Measurements from ENCODE around the gene PHC3. TPM values are rescaled to one million over a fixed set of nuclear protein-coding genes. Genes with fewer than 3 reads are reported as not detected.

The PHC3 gene
- total and polyA plus RNA-seq, 2 of the 13 experiments (the other 11 are each of a cell fraction or from before 2014, with no cell fraction given), result 24.1 to 49.0 TPM

- no peak for TF ChIP-seq ZNF121 (CRISPR knock-in tag; IDR thresholded peaks at IDR 0.05)
- TF ChIP-seq MNT (IDR thresholded peaks at IDR 0.05), result no peak
- no peak; the same call in 1 of the 2 replicates for TF ChIP-seq NKX3-1 (CRISPR knock-in tag; IDR thresholded peaks at IDR 0.05)
- TF ChIP-seq SATB2 (CRISPR knock-in tag; IDR thresholded peaks at IDR 0.05), result no peak
- 0 out of 2 replicates have a peak, but pooled peaks have one; percentile 30 for TF ChIP-seq NFATC3 (CRISPR knock-in tag; IDR thresholded peaks at IDR 0.05)
- peak; percentile 16; the same call in 1 of the 2 replicates for TF ChIP-seq GFI1 (CRISPR knock-in tag; IDR thresholded peaks at IDR 0.05; ENCODE audit: borderline replicate concordance)
- TF ChIP-seq MYNN (CRISPR knock-in tag; IDR thresholded peaks at IDR 0.05; ENCODE audit: low read depth), result no peak
- no peak for TF ChIP-seq ZNF788 (CRISPR knock-in tag; IDR thresholded peaks at IDR 0.05; ENCODE audit: borderline replicate concordance)
- TF ChIP-seq ZNF274 (CRISPR knock-in tag; IDR thresholded peaks at IDR 0.05), result no peak
- no peak for TF ChIP-seq GLI4 (CRISPR knock-in tag; IDR thresholded peaks at IDR 0.05; ENCODE audit: borderline replicate concordance)
- no peak; the same call in 1 of the 2 replicates for TF ChIP-seq ZNF773 (CRISPR knock-in tag; IDR thresholded peaks at IDR 0.05; ENCODE audit: borderline replicate concordance)
- TF ChIP-seq PHB2 (IDR thresholded peaks at IDR 0.05; ENCODE audit: partially characterized antibody), result no peak
- TF ChIP-seq JDP2 (CRISPR knock-in tag; IDR thresholded peaks at IDR 0.05; ENCODE audit: borderline replicate concordance), result no peak
- TF ChIP-seq AHDC1 (CRISPR knock-in tag; IDR thresholded peaks at IDR 0.05; ENCODE audit: borderline replicate concordance), result no peak
- no peak for TF ChIP-seq ADNP (CRISPR knock-in tag; IDR thresholded peaks at IDR 0.05)
- no peak for TF ChIP-seq ATAD3A (CRISPR knock-in tag; IDR thresholded peaks at IDR 0.05)
- TF ChIP-seq JARID2 (CRISPR knock-in tag; IDR thresholded peaks at IDR 0.05; ENCODE audit: insufficient replicate concordance), result no peak
- TF ChIP-seq MLLT10 (CRISPR knock-in tag; IDR thresholded peaks at IDR 0.05), result no peak
- TF ChIP-seq DZIP1 (CRISPR knock-in tag; IDR thresholded peaks at IDR 0.05), result 0 out of 2 replicates have a peak, but pooled peaks have one; percentile 32
These were observed at the start of gene PHC3 (continued) for GRCh38 chr3:170180908-170181885.
